Hepatocyte (in vitro differentiated cells): Measurements from ENCODE around the gene CUTA.

ENCODE experiments used
- EZH2 ChIP-seq: fragments of 200-600 bp; sonication (generic); IDR thresholded peaks from 2 replicates; pipeline ENCODE4 v1.6.1; 2016; ENCODE audit warnings: antibody characterized with exemption, mild to moderate bottlenecking, borderline replicate concordance
- EZH2phosphoT487 ChIP-seq: fragments of 200-600 bp; sonication (generic); IDR thresholded peaks from one replicate; pipeline ENCODE4 v1.6.1; 2018; ENCODE audit warnings: antibody characterized with exemption, mild to moderate bottlenecking, low read depth, moderate library complexity; ENCODE audit not compliant: unreplicated experiment, severe bottlenecking
- TF ChIP-seq, protein P1 (sequence below): fragments of 200-600 bp; sonication (generic); IDR thresholded peaks from 2 replicates; pipeline ENCODE4 v1.5.1; 2016; ENCODE audit warnings: antibody characterized with exemption, mild to moderate bottlenecking; ENCODE audit not compliant: poor library complexity

DNA sequence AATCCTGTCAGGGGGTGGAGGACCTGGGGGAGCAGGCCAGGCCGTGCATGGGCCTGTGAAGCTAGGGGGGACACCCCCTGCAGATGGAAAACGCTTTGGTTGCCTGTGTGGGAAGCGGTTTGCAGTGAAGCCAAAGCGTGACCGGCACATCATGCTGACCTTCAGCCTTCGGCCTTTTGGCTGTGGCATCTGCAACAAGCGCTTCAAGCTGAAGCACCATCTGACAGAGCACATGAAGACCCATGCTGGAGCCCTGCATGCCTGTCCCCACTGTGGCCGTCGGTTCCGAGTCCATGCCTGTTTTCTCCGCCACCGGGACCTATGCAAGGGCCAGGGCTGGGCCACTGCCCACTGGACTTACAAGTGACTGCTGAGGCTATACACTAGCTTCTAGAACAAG is 38.2 kb upstream of the CUTA start:
- TF ChIP-seq EZH2, result no peak
- TF ChIP-seq, protein P1, sequence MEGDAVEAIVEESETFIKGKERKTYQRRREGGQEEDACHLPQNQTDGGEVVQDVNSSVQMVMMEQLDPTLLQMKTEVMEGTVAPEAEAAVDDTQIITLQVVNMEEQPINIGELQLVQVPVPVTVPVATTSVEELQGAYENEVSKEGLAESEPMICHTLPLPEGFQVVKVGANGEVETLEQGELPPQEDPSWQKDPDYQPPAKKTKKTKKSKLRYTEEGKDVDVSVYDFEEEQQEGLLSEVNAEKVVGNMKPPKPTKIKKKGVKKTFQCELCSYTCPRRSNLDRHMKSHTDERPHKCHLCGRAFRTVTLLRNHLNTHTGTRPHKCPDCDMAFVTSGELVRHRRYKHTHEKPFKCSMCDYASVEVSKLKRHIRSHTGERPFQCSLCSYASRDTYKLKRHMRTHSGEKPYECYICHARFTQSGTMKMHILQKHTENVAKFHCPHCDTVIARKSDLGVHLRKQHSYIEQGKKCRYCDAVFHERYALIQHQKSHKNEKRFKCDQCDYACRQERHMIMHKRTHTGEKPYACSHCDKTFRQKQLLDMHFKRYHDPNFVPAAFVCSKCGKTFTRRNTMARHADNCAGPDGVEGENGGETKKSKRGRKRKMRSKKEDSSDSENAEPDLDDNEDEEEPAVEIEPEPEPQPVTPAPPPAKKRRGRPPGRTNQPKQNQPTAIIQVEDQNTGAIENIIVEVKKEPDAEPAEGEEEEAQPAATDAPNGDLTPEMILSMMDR, result no peak
- no peak for TF ChIP-seq EZH2phosphoT487
